ENCODE data around the gene PRPF40B.
"Not testable (repeated sequence)": the region's sequence is repeated elsewhere in the genome, so short reads cannot be mapped to it uniquely, and the experiment has no call there.

The PRPF40B gene

GRCh38 chr12:49609875-49610154, 13.5 kb upstream of the PRPF40B start:
- in situ Hi-C loops (cut with HindIII; ENCODE audit: low sequenced_read_pairs) = no loop called here
- TF ChIP-seq, protein P1, sequence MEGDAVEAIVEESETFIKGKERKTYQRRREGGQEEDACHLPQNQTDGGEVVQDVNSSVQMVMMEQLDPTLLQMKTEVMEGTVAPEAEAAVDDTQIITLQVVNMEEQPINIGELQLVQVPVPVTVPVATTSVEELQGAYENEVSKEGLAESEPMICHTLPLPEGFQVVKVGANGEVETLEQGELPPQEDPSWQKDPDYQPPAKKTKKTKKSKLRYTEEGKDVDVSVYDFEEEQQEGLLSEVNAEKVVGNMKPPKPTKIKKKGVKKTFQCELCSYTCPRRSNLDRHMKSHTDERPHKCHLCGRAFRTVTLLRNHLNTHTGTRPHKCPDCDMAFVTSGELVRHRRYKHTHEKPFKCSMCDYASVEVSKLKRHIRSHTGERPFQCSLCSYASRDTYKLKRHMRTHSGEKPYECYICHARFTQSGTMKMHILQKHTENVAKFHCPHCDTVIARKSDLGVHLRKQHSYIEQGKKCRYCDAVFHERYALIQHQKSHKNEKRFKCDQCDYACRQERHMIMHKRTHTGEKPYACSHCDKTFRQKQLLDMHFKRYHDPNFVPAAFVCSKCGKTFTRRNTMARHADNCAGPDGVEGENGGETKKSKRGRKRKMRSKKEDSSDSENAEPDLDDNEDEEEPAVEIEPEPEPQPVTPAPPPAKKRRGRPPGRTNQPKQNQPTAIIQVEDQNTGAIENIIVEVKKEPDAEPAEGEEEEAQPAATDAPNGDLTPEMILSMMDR (IDR thresholded peaks at IDR 0.05; ENCODE audit: low read depth, low read length) = no peak
- no peak for DNase-seq (ENCODE audit: low read depth, low spot score)
- H3K4me3 ChIP-seq (ENCODE audit: low read depth, low read length) = no peak overlapping the region

GRCh38 chr12:49610785-49611184, 12.6 kb upstream of the PRPF40B start:
- H3K4me3 ChIP-seq (ENCODE audit: low read depth, low read length); in situ Hi-C loops (cut with HindIII; ENCODE audit: low sequenced_read_pairs); DNase-seq (ENCODE audit: low read depth, low spot score): not testable (repeated sequence)

GRCh38 chr12:49612210-49612609, 11.2 kb upstream of the PRPF40B start:
- in situ Hi-C loops (cut with HindIII; ENCODE audit: low sequenced_read_pairs) = no loop called here

GRCh38 chr12:49615725-49616124, 7.6 kb upstream of the PRPF40B start:
- H3K4me3 ChIP-seq (ENCODE audit: low read depth, low read length) = no peak overlapping the region
- DNase-seq (ENCODE audit: low read depth, low spot score) = no peak
- TF ChIP-seq, protein P1 (IDR thresholded peaks at IDR 0.05; ENCODE audit: low read depth, low read length) = no peak
- in situ Hi-C loops (cut with HindIII; ENCODE audit: low sequenced_read_pairs) = no loop called here

More at GRCh38 chr12:49612210-49612609, 11.2 kb upstream of the PRPF40B start:
- TF ChIP-seq, protein P1 (IDR thresholded peaks at IDR 0.05; ENCODE audit: low read depth, low read length) = no peak
- H3K4me3 ChIP-seq (ENCODE audit: low read depth, low read length) = no peak overlapping the region
- no peak for DNase-seq (ENCODE audit: low read depth, low spot score)

DNA sequence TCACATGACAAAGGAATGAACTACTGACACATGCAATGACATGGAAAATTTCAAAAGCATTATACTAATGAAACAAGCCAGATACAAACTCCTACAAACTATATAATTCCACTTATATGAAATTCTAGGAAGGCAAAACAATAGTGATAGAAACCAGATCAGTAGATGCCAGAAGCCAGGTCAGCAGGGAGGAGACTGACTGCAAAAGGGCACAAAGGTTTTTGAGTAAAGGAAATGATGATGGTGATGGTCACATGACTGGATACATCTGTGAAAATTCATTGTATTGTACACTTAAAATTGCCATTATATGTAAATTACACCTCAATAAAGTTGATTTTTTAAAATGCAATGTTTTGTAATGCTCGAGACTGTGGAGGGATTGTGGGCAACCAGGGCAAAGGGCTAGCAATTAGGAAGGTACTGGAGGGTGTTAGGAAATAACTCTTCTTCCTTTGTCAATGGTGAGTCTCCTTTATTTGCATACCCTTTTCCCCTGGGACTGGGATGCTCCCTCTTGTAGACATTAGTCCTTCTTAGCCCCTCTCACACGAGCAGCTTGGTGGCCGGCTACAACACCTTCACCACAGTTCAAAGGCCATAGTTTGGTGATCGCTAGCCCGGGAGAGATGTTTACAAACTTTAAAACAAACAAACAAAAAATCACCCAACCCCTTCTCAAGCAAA, 6.7 kb upstream of the PRPF40B start:
- no peak for DNase-seq (ENCODE audit: low read depth, low spot score)
- in situ Hi-C loops (cut with HindIII; ENCODE audit: low sequenced_read_pairs) = no loop called here
- TF ChIP-seq, protein P1 (IDR thresholded peaks at IDR 0.05; ENCODE audit: low read depth, low read length) = no peak
- no peak overlapping the region for H3K4me3 ChIP-seq (ENCODE audit: low read depth, low read length)

DNA sequence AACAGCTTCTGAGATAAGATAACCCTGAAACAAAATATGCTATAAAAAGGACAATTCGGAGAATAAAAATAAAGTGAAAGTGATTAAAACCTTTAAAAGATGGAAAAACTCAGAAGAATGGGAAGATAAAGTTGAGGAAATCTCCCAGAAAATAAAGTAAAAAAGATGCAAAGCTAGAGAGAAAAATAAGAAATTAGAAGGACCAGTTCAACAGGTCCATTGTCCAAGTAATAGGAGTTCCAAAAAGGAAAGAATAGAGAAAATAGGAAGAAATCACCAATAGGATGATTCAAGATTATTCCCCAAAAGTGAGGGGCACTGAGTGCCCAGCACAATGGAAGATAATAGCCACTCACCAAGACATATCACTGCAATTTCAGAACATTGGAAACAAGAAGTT, 4.8 kb upstream of the PRPF40B start:
- in situ Hi-C loops (cut with HindIII; ENCODE audit: low sequenced_read_pairs) = no loop called here
- no peak overlapping the region for H3K4me3 ChIP-seq (ENCODE audit: low read depth, low read length)
- DNase-seq (ENCODE audit: low read depth, low spot score) = no peak
- TF ChIP-seq, protein P1 (IDR thresholded peaks at IDR 0.05; ENCODE audit: low read depth, low read length) = no peak

DNA sequence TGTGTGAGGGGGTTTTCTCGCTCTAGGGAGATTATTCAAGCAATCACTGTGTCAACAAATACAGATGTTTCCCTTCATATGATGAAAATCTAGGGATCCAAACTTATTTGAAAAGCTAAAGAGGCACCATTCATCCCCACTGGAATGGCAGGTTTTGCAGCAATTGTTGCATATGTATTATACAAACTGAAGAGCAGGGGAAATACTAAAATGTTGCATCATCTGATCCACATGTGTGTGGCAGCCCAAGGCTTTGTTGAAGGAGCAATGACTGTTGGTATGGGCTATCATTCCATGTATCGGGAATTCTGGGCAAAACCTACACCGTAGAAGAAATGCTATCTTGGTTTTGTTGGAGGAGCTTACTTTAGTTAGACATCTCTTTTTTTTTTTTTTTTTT, 4.1 kb upstream of the PRPF40B start:
- TF ChIP-seq, protein P1 (IDR thresholded peaks at IDR 0.05; ENCODE audit: low read depth, low read length) = no peak
- in situ Hi-C loops (cut with HindIII; ENCODE audit: low sequenced_read_pairs) = no loop called here
- H3K4me3 ChIP-seq (ENCODE audit: low read depth, low read length) = no peak overlapping the region
- DNase-seq (ENCODE audit: low read depth, low spot score) = no peak
